ENCODE data around the gene HSD17B10. TPM values are rescaled to one million over a fixed set of nuclear protein-coding genes. Genes with fewer than 3 reads are reported as not detected.

Gene HSD17B10
- total RNA-seq, 4 donors from 2014 or later, result 46.6 to 106 (median 93.6) TPM

GRCh38 chrX:53438174-53438831 is 4.1 kb upstream of the HSD17B10 start:
- H3K27ac ChIP-seq, result no peak overlapping the region
- no peaks in the 10 kb centered on the region for H3K9me3 ChIP-seq
- H3K4me1 ChIP-seq, result peaks cover 21% of the 10 kb centered on the region
- DNase-seq (ENCODE audit: low spot score in 2 of 2), result no peak
- TF ChIP-seq EP300 (IDR thresholded peaks at IDR 0.05) (no peak), POLR2A (IDR thresholded peaks at IDR 0.05) (no peak), POLR2AphosphoS5 (IDR thresholded peaks at IDR 0.05) (no peak)
- TF ChIP-seq, protein P1, sequence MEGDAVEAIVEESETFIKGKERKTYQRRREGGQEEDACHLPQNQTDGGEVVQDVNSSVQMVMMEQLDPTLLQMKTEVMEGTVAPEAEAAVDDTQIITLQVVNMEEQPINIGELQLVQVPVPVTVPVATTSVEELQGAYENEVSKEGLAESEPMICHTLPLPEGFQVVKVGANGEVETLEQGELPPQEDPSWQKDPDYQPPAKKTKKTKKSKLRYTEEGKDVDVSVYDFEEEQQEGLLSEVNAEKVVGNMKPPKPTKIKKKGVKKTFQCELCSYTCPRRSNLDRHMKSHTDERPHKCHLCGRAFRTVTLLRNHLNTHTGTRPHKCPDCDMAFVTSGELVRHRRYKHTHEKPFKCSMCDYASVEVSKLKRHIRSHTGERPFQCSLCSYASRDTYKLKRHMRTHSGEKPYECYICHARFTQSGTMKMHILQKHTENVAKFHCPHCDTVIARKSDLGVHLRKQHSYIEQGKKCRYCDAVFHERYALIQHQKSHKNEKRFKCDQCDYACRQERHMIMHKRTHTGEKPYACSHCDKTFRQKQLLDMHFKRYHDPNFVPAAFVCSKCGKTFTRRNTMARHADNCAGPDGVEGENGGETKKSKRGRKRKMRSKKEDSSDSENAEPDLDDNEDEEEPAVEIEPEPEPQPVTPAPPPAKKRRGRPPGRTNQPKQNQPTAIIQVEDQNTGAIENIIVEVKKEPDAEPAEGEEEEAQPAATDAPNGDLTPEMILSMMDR (IDR thresholded peaks at IDR 0.05), result no peak
- no peaks in the 10 kb centered on the region for H3K27me3 ChIP-seq
- no peak overlapping the region for H3K4me3 ChIP-seq
- WGBS, result 67% methylated on average over 5 of the region's 5 CpGs
- no peaks in the 10 kb centered on the region for H3K36me3 ChIP-seq

DNA sequence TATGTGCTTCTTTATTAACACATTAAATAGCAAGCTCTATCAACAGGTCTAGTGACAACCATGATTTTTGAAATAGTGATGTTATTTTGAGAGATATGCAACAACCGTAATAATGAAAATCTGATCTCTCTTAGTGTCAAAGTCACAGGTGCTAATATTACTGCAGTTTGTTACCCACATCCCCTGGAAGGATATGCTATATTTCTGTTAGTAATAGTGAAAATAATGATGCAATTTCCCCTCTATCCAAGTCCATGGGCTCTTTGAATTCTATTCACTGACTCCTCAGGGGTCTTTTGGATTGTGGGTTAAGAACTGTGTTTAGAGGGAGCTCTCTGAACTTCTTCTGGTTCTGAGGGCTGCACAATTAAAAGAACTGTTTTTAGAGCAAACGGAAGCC is 3.0 kb upstream of the HSD17B10 start:
- Histone ChIP-seq H3K4me3 (no peak overlapping the region), H3K27me3 (no peaks in the 10 kb centered on the region), H3K36me3 (no peaks in the 10 kb centered on the region), H3K27ac (no peak overlapping the region), H3K4me1 (peaks cover 25% of the 10 kb centered on the region), H3K9me3 (no peaks in the 10 kb centered on the region)
- TF ChIP-seq POLR2AphosphoS5 (IDR thresholded peaks at IDR 0.05), result no peak
- no peak for TF ChIP-seq POLR2A (IDR thresholded peaks at IDR 0.05)
- TF ChIP-seq, protein P1 (IDR thresholded peaks at IDR 0.05), result no peak
- no peak for TF ChIP-seq EP300 (IDR thresholded peaks at IDR 0.05)
- DNase-seq (ENCODE audit: low spot score in 2 of 2), result no peak
- 77% methylated on average over 2 of the region's 2 CpGs for WGBS

DNA sequence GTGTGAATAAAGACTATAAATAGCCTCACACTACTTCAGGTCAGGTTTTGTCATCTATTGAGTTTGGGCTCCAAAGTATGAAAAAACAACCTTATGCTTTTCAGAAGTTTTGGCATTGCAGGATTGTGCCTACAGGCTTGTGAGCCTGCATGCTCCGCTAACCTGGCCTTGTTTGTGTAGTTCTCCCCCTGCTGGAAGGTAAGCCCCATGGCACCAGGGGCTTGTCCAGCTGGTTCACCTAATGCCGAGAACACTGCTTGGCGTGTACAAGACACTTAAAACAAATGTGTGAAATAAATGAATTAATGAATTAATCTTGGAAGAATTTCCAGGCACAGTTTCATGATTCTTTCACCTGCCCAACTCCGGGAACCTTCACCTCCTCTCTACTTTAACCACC is 1.8 kb upstream of the HSD17B10 start:
- H3K27me3 ChIP-seq, result no peaks in the 10 kb centered on the region
- peaks cover 7% of the 10 kb centered on the region for H3K36me3 ChIP-seq
- no peaks in the 10 kb centered on the region for H3K9me3 ChIP-seq
- H3K4me3 ChIP-seq, result no peak overlapping the region
- TF ChIP-seq EP300 (IDR thresholded peaks at IDR 0.05), result no peak
- TF ChIP-seq, protein P1 (IDR thresholded peaks at IDR 0.05), result peak; percentile 53 to 67
- H3K27ac ChIP-seq, result no peak overlapping the region
- 12% methylated on average over 4 of the region's 4 CpGs for WGBS
- H3K4me1 ChIP-seq, result peaks cover 13% of the 10 kb centered on the region
- DNase-seq (ENCODE audit: low spot score in 2 of 2), result peak in 1 of 2 donors; percentile 67

GRCh38 chrX:53430231-53430630 is 3.9 kb downstream of the HSD17B10 start:
- peaks cover 12% of the 10 kb centered on the region for H3K36me3 ChIP-seq
- peaks cover 9% of the 10 kb centered on the region for H3K4me1 ChIP-seq
- no peak for DNase-seq (ENCODE audit: low spot score in 2 of 2)
- no peak overlapping the region for H3K27ac ChIP-seq
- no peak overlapping the region for H3K4me3 ChIP-seq
- H3K9me3 ChIP-seq, result no peaks in the 10 kb centered on the region
- 93% methylated on average over 9 of the region's 9 CpGs for WGBS
- no peak for TF ChIP-seq EP300 (IDR thresholded peaks at IDR 0.05)
- no peaks in the 10 kb centered on the region for H3K27me3 ChIP-seq

DNA sequence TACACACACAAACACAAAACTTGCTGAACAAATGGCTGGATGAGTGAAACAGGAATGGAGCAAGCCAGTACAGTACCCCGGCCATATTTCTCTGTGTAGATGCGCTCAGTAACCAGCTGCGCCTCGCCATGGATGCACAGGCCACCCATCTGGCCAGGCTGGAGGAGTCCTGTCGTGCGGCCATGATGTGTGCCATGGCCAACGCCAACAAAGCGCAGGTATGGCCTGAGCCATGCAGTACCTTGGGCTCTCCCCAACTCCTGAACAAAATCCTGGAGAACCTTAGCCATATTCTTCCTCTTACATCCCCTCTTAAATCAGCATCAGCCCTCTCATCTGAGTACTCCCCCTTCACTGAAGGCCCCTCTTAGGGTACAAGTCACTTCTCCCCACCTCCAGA is 4.4 kb downstream of the HSD17B10 start:
- H3K4me1 ChIP-seq, result peaks cover 9% of the 10 kb centered on the region
- DNase-seq (ENCODE audit: low spot score in 2 of 2), result no peak
- TF ChIP-seq EP300 (IDR thresholded peaks at IDR 0.05), result no peak
- TF ChIP-seq POLR2A (IDR thresholded peaks at IDR 0.05), result no peak
- TF ChIP-seq, protein P1 (IDR thresholded peaks at IDR 0.05), result no peak
- TF ChIP-seq POLR2AphosphoS5 (IDR thresholded peaks at IDR 0.05), result no peak
- H3K27me3 ChIP-seq, result no peaks in the 10 kb centered on the region
- H3K36me3 ChIP-seq, result peaks cover 12% of the 10 kb centered on the region
- no peaks in the 10 kb centered on the region for H3K9me3 ChIP-seq
- H3K4me3 ChIP-seq, result no peak overlapping the region
- WGBS, result 97% methylated on average over 8 of the region's 8 CpGs
- H3K27ac ChIP-seq, result no peak overlapping the region

DNA sequence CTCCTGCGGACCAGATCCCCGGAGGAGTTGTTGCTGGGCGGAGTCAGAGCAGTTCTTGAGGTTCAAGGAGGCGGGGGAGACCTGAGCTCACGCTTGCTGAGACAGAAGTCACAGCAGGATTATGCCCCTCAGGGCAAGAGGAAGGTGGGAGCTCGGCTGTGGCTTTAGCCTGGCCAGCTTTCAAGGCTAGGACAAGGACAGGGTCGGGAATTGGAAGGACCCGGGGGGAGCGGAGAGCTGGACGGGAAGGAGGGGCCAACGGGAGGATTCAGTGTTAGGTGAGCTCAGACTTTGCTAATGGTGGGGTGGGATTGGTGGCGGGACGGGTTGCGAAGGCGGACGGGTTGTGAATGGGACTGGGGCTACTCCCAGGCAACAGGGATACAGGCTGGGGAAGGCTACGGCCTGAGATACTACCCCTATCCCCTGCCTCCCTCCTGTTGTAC is 11.3 kb downstream of the HSD17B10 start, which contains the start of gene RIBC1:
RIBC1 (plus strand) TSS at position 13 of the 446 bp plus-strand sequence. CDS start 3,404 bp downstream, outside the sequence.
- Histone ChIP-seq H3K4me3 (peak within 1 kb of the TSS; percentile 59), H3K4me1 (peaks cover 16% of the 10 kb centered on the region), H3K9me3 (no peaks in the 10 kb centered on the region), H3K27ac (peak within 1 kb of the TSS; percentile 89), H3K27me3 (no peaks in the 10 kb centered on the region), H3K36me3 (no peaks in the 10 kb centered on the region)
- no peak for TF ChIP-seq EP300 (IDR thresholded peaks at IDR 0.05)
- TF ChIP-seq POLR2AphosphoS5 (IDR thresholded peaks at IDR 0.05), result no peak
- DNase-seq (ENCODE audit: low spot score in 2 of 2), result no peak
- WGBS, result 4% methylated on average over 16 of the region's 17 CpGs
